ENCODE data around the gene IL22RA1. TPM values are rescaled to one million over a fixed set of nuclear protein-coding genes. Genes with fewer than 3 reads are reported as not detected.

IL22RA1 gene
- total and polyA plus RNA-seq, 9 donors: 0.07 to 1.5 (median 0.38) TPM; not detected in 1

DNA sequence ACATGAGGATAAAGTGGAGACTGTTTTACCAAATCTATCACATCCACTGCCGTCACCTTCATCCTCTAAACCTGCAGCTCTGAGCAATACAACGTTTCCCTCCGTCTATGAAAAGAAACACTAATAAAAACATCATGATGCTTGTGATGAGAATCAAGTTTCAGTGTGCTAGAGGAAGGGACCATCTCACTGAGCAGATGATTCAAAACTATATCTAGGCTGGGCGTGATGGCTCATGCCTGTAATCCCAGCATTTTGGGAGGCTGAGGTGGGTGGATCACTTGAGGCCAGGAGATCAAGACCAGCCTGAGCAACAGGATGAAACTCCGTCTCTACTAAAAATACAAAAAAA lies 16.3 kb downstream of the IL22RA1 start:
- intact Hi-C loops (cut with DNase I): no loop called here
- H3K36me3 ChIP-seq: no peaks in the 10 kb centered on the region
- no peak for DNase-seq
- TF ChIP-seq, protein P1, sequence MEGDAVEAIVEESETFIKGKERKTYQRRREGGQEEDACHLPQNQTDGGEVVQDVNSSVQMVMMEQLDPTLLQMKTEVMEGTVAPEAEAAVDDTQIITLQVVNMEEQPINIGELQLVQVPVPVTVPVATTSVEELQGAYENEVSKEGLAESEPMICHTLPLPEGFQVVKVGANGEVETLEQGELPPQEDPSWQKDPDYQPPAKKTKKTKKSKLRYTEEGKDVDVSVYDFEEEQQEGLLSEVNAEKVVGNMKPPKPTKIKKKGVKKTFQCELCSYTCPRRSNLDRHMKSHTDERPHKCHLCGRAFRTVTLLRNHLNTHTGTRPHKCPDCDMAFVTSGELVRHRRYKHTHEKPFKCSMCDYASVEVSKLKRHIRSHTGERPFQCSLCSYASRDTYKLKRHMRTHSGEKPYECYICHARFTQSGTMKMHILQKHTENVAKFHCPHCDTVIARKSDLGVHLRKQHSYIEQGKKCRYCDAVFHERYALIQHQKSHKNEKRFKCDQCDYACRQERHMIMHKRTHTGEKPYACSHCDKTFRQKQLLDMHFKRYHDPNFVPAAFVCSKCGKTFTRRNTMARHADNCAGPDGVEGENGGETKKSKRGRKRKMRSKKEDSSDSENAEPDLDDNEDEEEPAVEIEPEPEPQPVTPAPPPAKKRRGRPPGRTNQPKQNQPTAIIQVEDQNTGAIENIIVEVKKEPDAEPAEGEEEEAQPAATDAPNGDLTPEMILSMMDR (IDR thresholded peaks at IDR 0.05): no peak
- no peak for TF ChIP-seq EP300 (IDR thresholded peaks at IDR 0.05)
- TF ChIP-seq POLR2A (IDR thresholded peaks at IDR 0.05): no peak
- no peak overlapping the region for H3K27ac ChIP-seq
- no peaks in the 10 kb centered on the region for H3K27me3 ChIP-seq
- H3K4me1 ChIP-seq (ENCODE audit: insufficient read depth): no peaks in the 10 kb centered on the region
- H3K4me3 ChIP-seq: no peak overlapping the region
- whole genome bisulfite sequencing, 3 donors: 48 to 51% (median 50%) methylated on average over 5 of the region's 5 CpGs
- no peaks in the 10 kb centered on the region for H3K9me3 ChIP-seq

DNA sequence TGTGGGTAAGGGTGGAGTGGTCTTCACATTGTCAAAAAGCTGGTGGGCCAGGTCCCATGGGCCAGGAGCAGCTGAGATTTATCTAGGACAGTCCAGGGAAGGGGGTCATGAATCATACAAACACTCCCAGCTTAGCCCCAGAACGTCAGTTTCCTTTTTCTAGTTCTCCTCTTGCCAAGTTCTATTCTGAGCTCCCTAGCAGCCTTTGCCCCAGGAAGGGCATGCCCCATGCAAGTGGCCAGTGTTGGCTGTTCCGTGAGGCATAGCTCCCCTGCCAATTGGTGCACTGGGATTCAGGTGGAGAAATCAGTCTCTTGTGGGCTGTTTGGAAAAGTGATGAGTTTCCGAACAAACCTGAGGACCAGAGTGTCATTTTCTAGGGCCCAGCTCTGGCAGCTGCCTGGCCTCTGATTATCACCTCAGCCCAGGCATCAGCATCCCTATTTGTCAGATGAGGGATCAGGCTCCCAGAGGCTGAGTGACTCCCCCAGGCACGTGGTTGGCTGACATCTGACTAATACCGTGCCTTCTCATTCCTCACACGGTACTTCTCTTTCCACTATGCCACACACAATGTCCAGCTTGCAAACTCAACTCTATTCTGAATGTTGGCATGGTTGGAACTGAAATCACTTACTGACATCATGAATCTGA lies 16.8 kb downstream of the IL22RA1 start:
- Histone ChIP-seq H3K27me3 (no peaks in the 10 kb centered on the region), H3K4me1 (ENCODE audit: insufficient read depth) (no peaks in the 10 kb centered on the region), H3K36me3 (no peaks in the 10 kb centered on the region), H3K27ac (no peak overlapping the region), H3K9me3 (no peaks in the 10 kb centered on the region), H3K4me3 (no peak overlapping the region)
- intact Hi-C loops (cut with DNase I): no loop called here
- DNase-seq: no peak
- WGBS, 3 donors: 20 to 23% (median 21%) methylated on average over 6 of the region's 6 CpGs
- no peak for TF ChIP-seq POLR2A (IDR thresholded peaks at IDR 0.05)
- TF ChIP-seq, protein P1 (IDR thresholded peaks at IDR 0.05): no peak
- no peak for TF ChIP-seq EP300 (IDR thresholded peaks at IDR 0.05)

DNA sequence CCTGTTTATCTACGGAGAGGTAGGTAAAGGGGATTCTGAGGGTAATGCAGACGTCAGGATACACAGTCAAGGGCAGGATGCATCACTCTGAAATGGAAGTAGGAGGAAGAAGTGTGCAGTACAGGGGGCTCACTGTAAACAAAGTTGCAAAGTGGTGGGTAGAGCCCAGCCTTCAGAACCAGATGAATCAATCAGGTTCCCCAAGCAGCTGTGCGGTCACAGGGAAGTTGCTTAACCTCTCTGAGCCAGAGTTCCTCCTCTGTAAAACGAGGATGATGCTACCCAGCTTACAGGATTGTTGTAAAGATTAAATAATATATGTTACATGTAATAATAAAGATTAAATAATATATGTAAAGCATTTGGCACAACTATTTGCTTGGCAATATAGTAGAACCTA lies 17.5 kb downstream of the IL22RA1 start:
- Histone ChIP-seq H3K36me3 (no peaks in the 10 kb centered on the region), H3K9me3 (no peaks in the 10 kb centered on the region), H3K4me1 (ENCODE audit: insufficient read depth) (no peaks in the 10 kb centered on the region), H3K27ac (no peak overlapping the region), H3K27me3 (no peaks in the 10 kb centered on the region), H3K4me3 (no peak overlapping the region)
- WGBS, 3 donors: 73 to 77% (median 77%) methylated on average over 4 of the region's 4 CpGs
- DNase-seq: no peak
- TF ChIP-seq POLR2A (IDR thresholded peaks at IDR 0.05): no peak
- TF ChIP-seq, protein P1 (IDR thresholded peaks at IDR 0.05): no peak
- no peak for TF ChIP-seq EP300 (IDR thresholded peaks at IDR 0.05)
- intact Hi-C loops (cut with DNase I): no loop called here

DNA sequence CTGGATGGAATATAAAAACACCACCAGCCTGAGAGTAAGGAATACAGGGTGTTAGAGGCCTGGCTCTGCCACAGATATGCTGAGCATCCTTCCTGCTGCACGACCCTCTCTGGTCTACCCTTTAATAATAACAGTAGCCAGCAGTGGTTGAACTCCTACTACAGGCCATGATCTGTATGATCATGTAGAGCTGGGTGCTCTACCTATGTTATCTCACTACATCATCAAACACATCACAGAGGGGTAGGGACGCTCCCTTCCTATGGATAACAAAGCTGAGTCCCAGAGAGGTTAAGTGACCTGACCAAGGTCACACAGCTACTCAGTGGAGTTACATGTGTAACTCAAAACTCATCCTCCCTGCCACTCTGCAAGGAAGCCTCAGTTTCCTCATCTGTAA lies 18.0 kb downstream of the IL22RA1 start:
- Histone ChIP-seq H3K4me1 (ENCODE audit: insufficient read depth) (no peaks in the 10 kb centered on the region), H3K27me3 (no peaks in the 10 kb centered on the region), H3K9me3 (no peaks in the 10 kb centered on the region), H3K4me3 (no peak overlapping the region), H3K27ac (no peak overlapping the region), H3K36me3 (no peaks in the 10 kb centered on the region)
- TF ChIP-seq EP300 (IDR thresholded peaks at IDR 0.05): no peak
- no peak for TF ChIP-seq POLR2A (IDR thresholded peaks at IDR 0.05)
- TF ChIP-seq, protein P1 (IDR thresholded peaks at IDR 0.05): no peak
- 57 to 91% (median 87%) methylated on average over 2 of the region's 2 CpGs for whole genome bisulfite sequencing, 3 donors
- intact Hi-C loops (cut with DNase I): no loop called here
- DNase-seq: no peak
